HG02870 (cell line): ENCODE measurements around the gene FAM237A.

ENCODE experiments used
- ATAC-seq: cut with Tn5 transposase; IDR thresholded peaks from one replicate; pipeline ENCODE4 v1.9.1; 2021; ENCODE audit warnings: mild to moderate bottlenecking, moderate library complexity; ENCODE audit not compliant: unreplicated experiment

The FAM237A gene

GRCh38 chr2:206688453-206688852 lies 46.2 kb downstream of the FAM237A start:
- ATAC-seq, result no peak

- no peak for ATAC-seq
These were observed 46.7 kb downstream of the FAM237A start for GRCh38 chr2:206688990-206689389.

GRCh38 chr2:206692971-206693370 lies 50.7 kb downstream of the FAM237A start:
- no peak for ATAC-seq

- ATAC-seq, result no peak
These were observed 51.3 kb downstream of the FAM237A start for GRCh38 chr2:206693399-206694137.

- ATAC-seq, result no peak
These were observed 54.6 kb downstream of the FAM237A start for GRCh38 chr2:206696910-206697309.

- ATAC-seq, result no peak
These were observed 56.5 kb downstream of the FAM237A start for GRCh38 chr2:206698811-206699210.
